H9 (cell line): ENCODE results near the gene ABHD1. TPM values are rescaled to one million over a fixed set of nuclear protein-coding genes. Genes with fewer than 3 reads are reported as not detected.
A peak's percentile ranks its signal among the peaks of the same experiment; 100 is the strongest.

Experiments used
- DNase-seq: peaks from one replicate; pipeline ENCODE4 v3.0.0-alpha.2; 2017
- H2AFZ ChIP-seq: one replicate; pipeline ENCODE4 v1.6.1; 2013; ENCODE audit warnings: mild to moderate bottlenecking, low read length, control low read depth, moderate library complexity
- H2AK5ac ChIP-seq: 2 replicates; pipeline ENCODE4 v1.6.1; 2013; ENCODE audit warnings: low read length, control low read depth, mixed read lengths; ENCODE audit not compliant: insufficient read length
- H2BK120ac ChIP-seq: one replicate; pipeline ENCODE4 v1.6.1; 2013; ENCODE audit warnings: low read depth, mild to moderate bottlenecking, low read length, control low read depth, inconsistent platforms; ENCODE audit not compliant: poor library complexity, severe bottlenecking
- H2BK12ac ChIP-seq: 2 replicates; pipeline ENCODE4 v1.6.1; 2013; ENCODE audit warnings: low read length, control low read depth, mixed read lengths, low read depth; ENCODE audit not compliant: insufficient read length
- H2BK15ac ChIP-seq: 2 replicates; pipeline ENCODE4 v1.6.1; 2013; ENCODE audit warnings: low read depth, low read length, control low read depth
- H2BK20ac ChIP-seq: one replicate; pipeline ENCODE4 v1.6.1; 2013; ENCODE audit warnings: low read depth, mild to moderate bottlenecking, low read length, control low read depth, inconsistent platforms; ENCODE audit not compliant: poor library complexity, severe bottlenecking
- H2BK5ac ChIP-seq: 2 replicates; pipeline ENCODE4 v1.6.1; 2013; ENCODE audit warnings: low read length, control low read depth, mixed read lengths; ENCODE audit not compliant: insufficient read length
- H3K14ac ChIP-seq: 2 replicates; pipeline ENCODE4 v1.6.1; 2013; ENCODE audit warnings: low read length, control low read depth; ENCODE audit not compliant: insufficient read depth
- H3K18ac ChIP-seq: 2 replicates; pipeline ENCODE4 v1.6.1; 2013; ENCODE audit warnings: low read depth, mild to moderate bottlenecking, mixed read lengths, low read length, control low read depth; ENCODE audit not compliant: insufficient read length
- H3K23ac ChIP-seq: 2 replicates; pipeline ENCODE4 v1.6.1; 2013; ENCODE audit warnings: low read length, control low read depth, mixed read lengths, low read depth; ENCODE audit not compliant: insufficient read length
- H3K23me2 ChIP-seq: 2 replicates; pipeline ENCODE4 v1.6.1; 2013; ENCODE audit warnings: low read depth, mild to moderate bottlenecking, mixed read lengths, low read length, control low read depth; ENCODE audit not compliant: insufficient read length, poor library complexity, severe bottlenecking
- H3K27ac ChIP-seq: 2 replicates; pipeline ENCODE4 v1.5.1; 2013; ENCODE audit warnings: low read length, control low read depth, mixed read lengths, low read depth; ENCODE audit not compliant: insufficient read length
- H3K27me3 ChIP-seq: 2 replicates; pipeline ENCODE4 v1.6.1; 2013; ENCODE audit warnings: low read length, control low read depth, inconsistent platforms; ENCODE audit not compliant: insufficient read depth
- H3K4ac ChIP-seq: 2 replicates; pipeline ENCODE4 v1.6.1; 2013; ENCODE audit warnings: low read depth, mild to moderate bottlenecking, control low read depth, inconsistent platforms, low read length, moderate library complexity
- H3K4me1 ChIP-seq: 2 replicates; pipeline ENCODE4 v1.6.1; 2013; ENCODE audit warnings: low read length, control low read depth, inconsistent platforms; ENCODE audit not compliant: insufficient read depth
- H3K4me2 ChIP-seq: 2 replicates; pipeline ENCODE4 v1.6.1; 2013; ENCODE audit warnings: low read length, control low read depth, mixed read lengths; ENCODE audit not compliant: insufficient read length, insufficient read depth
- H3K56ac ChIP-seq: 2 replicates; pipeline ENCODE4 v1.6.1; 2013; ENCODE audit warnings: low read depth, mild to moderate bottlenecking, mixed read lengths, low read length, control low read depth; ENCODE audit not compliant: insufficient read length
- H3K79me1 ChIP-seq: 2 replicates; pipeline ENCODE4 v1.6.1; 2013; ENCODE audit warnings: low read depth, mild to moderate bottlenecking, moderate library complexity, low read length, control low read depth, inconsistent platforms; ENCODE audit not compliant: insufficient read depth, poor library complexity, severe bottlenecking
- H3K79me2 ChIP-seq: 2 replicates; pipeline ENCODE4 v1.6.1; 2013; ENCODE audit warnings: low read length, control low read depth, inconsistent platforms; ENCODE audit not compliant: insufficient read depth
- H3K9ac ChIP-seq: 2 replicates; pipeline ENCODE4 v1.6.1; 2013; ENCODE audit warnings: low read length, control low read depth, mixed read lengths; ENCODE audit not compliant: insufficient read length; ENCODE audit errors: extremely low read depth
- H3K9me3 ChIP-seq: one replicate; pipeline ENCODE4 v1.6.1; 2013; ENCODE audit warnings: low read depth, low read length, inconsistent platforms; ENCODE audit not compliant: control insufficient read depth
- H3T11ph ChIP-seq: one replicate; pipeline ENCODE4 v1.6.1; 2013; ENCODE audit warnings: mild to moderate bottlenecking, low read length, control low read depth, inconsistent platforms
- H4K20me1 ChIP-seq: one replicate; pipeline ENCODE4 v1.6.1; 2013; ENCODE audit not compliant: control insufficient read depth, insufficient read length, insufficient read depth
- H4K5ac ChIP-seq: 2 replicates; pipeline ENCODE4 v1.6.1; 2013; ENCODE audit warnings: low read depth, mild to moderate bottlenecking, mixed read lengths, low read length, control low read depth; ENCODE audit not compliant: insufficient read length
- H4K8ac ChIP-seq: replicated peaks from 2 replicates; pipeline ENCODE4 v1.6.1; 2013; ENCODE audit warnings: low read length, control low read depth, mixed read lengths, low read depth; ENCODE audit not compliant: insufficient read length
- H4K91ac ChIP-seq: 2 replicates; pipeline ENCODE4 v1.6.1; 2013; ENCODE audit warnings: low read depth, mild to moderate bottlenecking, moderate library complexity, mixed read lengths, low read length, control low read depth; ENCODE audit not compliant: insufficient read length
- H3K27ac Mint-ChIP-seq, 3 experiments: 2 replicates in 2 of 3; 3 replicates in 1 of 3; pipeline ENCODE4 v1.8.0; 2020 to 2021; ENCODE audit warnings: mixed read lengths in 3 of 3, mild to moderate bottlenecking in 1 of 3, moderate library complexity in 1 of 3
- H3K27me3 Mint-ChIP-seq: 2 replicates; pipeline ENCODE4 v1.8.0; 2021; ENCODE audit warnings: low read depth, mild to moderate bottlenecking, moderate library complexity, mixed read lengths
- H3K36me3 Mint-ChIP-seq, 3 experiments: 2 replicates in 2 of 3; 3 replicates in 1 of 3; pipeline ENCODE4 v1.8.0; 2020 to 2021; ENCODE audit warnings: low read depth in 3 of 3, mixed read lengths in 3 of 3; ENCODE audit not compliant: insufficient read depth in 1 of 3
- H3K4me1 Mint-ChIP-seq, 2 experiments: 2 replicates each; pipeline ENCODE4 v1.8.0; 2020; ENCODE audit warnings: mixed read lengths in 2 of 2
- H3K4me3 Mint-ChIP-seq, 2 experiments: 2 replicates in 1 of 2; 3 replicates in 1 of 2; pipeline ENCODE4 v1.8.0; 2020 to 2021; ENCODE audit warnings: mild to moderate bottlenecking in 2 of 2, mixed read lengths in 2 of 2, moderate library complexity in 1 of 2
- H3K9me3 Mint-ChIP-seq, 2 experiments: 2 replicates in 1 of 2; 3 replicates in 1 of 2; pipeline ENCODE4 v1.8.0; 2020; ENCODE audit warnings: mild to moderate bottlenecking in 2 of 2, mixed read lengths in 2 of 2, moderate library complexity in 1 of 2
- WGBS: extraction: QIAGEN DNeasy Blood & Tissue Kit; methylation state at CpG from one replicate; pipeline ENCODE4 v1.1.7; 2013; ENCODE audit warnings: missing lambda C conversion rate, low lambda C conversion rate, mixed read lengths; ENCODE audit not compliant: insufficient read length; ENCODE audit errors: extremely low coverage; 5-methylcytosine and 5-hydroxymethylcytosine counted together
- total RNA-seq: library from RNA; stranded (reverse); gene quantifications from 2 replicates; pipeline ENCODE4 v1.2.1, GENCODE V29; 2021
- TF ChIP-seq, protein P1 (sequence below): fragments of 200-600 bp; sonication (generic); conservative IDR thresholded peaks from 3 replicates; pipeline ENCODE4 v1.8.0; 2021; ENCODE audit warnings: antibody characterized with exemption, mild to moderate bottlenecking

Gene ABHD1
- total RNA-seq, 1 experiment from 2014 or later, result 0.31 TPM

- H4K20me1 ChIP-seq, result no peaks in the 10 kb centered on the region
- WGBS, result no CpG with 5 or more reads among the region's 6 CpGs
- no peak overlapping the region for H3K14ac ChIP-seq
- H3K4me1 ChIP-seq, result peaks cover 2% of the 10 kb centered on the region; the same call in 1 of the 2 replicates
- no peaks in the 10 kb centered on the region for H3K23me2 ChIP-seq
- Mint-ChIP-seq H3K36me3 (no peaks in the 10 kb centered on the region), H3K4me1 (peaks cover 13 to 19% of the 10 kb centered on the region in 2 experiments), H3K9me3 (peaks cover 0 to 3% of the 10 kb centered on the region in 2 experiments; a peak in 1 of 5 replicates), H3K4me3 (no peak overlapping the region; a peak in 1 of 5 replicates), H3K27ac (no peak overlapping the region), H3K27me3 (peaks cover 15% of the 10 kb centered on the region)
- no peak overlapping the region for H2BK12ac ChIP-seq
- no peak overlapping the region for H2BK15ac ChIP-seq
- H3K4me2 ChIP-seq, result peak overlapping the region; percentile 38
- TF ChIP-seq, protein P1, sequence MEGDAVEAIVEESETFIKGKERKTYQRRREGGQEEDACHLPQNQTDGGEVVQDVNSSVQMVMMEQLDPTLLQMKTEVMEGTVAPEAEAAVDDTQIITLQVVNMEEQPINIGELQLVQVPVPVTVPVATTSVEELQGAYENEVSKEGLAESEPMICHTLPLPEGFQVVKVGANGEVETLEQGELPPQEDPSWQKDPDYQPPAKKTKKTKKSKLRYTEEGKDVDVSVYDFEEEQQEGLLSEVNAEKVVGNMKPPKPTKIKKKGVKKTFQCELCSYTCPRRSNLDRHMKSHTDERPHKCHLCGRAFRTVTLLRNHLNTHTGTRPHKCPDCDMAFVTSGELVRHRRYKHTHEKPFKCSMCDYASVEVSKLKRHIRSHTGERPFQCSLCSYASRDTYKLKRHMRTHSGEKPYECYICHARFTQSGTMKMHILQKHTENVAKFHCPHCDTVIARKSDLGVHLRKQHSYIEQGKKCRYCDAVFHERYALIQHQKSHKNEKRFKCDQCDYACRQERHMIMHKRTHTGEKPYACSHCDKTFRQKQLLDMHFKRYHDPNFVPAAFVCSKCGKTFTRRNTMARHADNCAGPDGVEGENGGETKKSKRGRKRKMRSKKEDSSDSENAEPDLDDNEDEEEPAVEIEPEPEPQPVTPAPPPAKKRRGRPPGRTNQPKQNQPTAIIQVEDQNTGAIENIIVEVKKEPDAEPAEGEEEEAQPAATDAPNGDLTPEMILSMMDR, result no peak
- H3K79me1 ChIP-seq, result no peaks in the 10 kb centered on the region
- no peaks in the 10 kb centered on the region for H3K79me2 ChIP-seq
- H2BK120ac ChIP-seq, result no peak overlapping the region
- H3K27ac ChIP-seq, result no peak overlapping the region
- no peak overlapping the region for H4K91ac ChIP-seq
- H4K8ac ChIP-seq, result no peak overlapping the region
- H3K23ac ChIP-seq, result no peak overlapping the region
- no peak for DNase-seq
- no peaks in the 10 kb centered on the region for H3K9me3 ChIP-seq
- no peak overlapping the region for H3K18ac ChIP-seq
- H3K4ac ChIP-seq, result no peak overlapping the region
- H3T11ph ChIP-seq, result no peak overlapping the region
- H3K56ac ChIP-seq, result no peak overlapping the region
- H4K5ac ChIP-seq, result no peak overlapping the region
- no peak overlapping the region for H2BK5ac ChIP-seq
- H2AK5ac ChIP-seq, result no peak overlapping the region
- no peak overlapping the region for H2BK20ac ChIP-seq
- H3K27me3 ChIP-seq, result no peaks in the 10 kb centered on the region
- no peak overlapping the region for H2AFZ ChIP-seq
- no peak overlapping the region for H3K9ac ChIP-seq
These were observed 47.1 kb downstream of the ABHD1 start for GRCh38 chr2:27170581-27171337.
